ENCODE data around the gene AMOTL2.

- TF ChIP-seq, protein P1, sequence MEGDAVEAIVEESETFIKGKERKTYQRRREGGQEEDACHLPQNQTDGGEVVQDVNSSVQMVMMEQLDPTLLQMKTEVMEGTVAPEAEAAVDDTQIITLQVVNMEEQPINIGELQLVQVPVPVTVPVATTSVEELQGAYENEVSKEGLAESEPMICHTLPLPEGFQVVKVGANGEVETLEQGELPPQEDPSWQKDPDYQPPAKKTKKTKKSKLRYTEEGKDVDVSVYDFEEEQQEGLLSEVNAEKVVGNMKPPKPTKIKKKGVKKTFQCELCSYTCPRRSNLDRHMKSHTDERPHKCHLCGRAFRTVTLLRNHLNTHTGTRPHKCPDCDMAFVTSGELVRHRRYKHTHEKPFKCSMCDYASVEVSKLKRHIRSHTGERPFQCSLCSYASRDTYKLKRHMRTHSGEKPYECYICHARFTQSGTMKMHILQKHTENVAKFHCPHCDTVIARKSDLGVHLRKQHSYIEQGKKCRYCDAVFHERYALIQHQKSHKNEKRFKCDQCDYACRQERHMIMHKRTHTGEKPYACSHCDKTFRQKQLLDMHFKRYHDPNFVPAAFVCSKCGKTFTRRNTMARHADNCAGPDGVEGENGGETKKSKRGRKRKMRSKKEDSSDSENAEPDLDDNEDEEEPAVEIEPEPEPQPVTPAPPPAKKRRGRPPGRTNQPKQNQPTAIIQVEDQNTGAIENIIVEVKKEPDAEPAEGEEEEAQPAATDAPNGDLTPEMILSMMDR (IDR thresholded peaks at IDR 0.05; ENCODE audit: low read depth, low read length) = no peak
- no peak for TF ChIP-seq EZH2phosphoT487 (IDR thresholded peaks at IDR 0.05; ENCODE audit: low read depth)
Measured at GRCh38 chr3:134346744-134347143, 27.5 kb downstream of the AMOTL2 start.

All from OCI-LY3 (cell line).